Peyer's patch (tissue), 4 donors: Measurements from ENCODE around the gene ZFPM1.

Experiments
- CTCF ChIP-seq, 6 experiments: fragments of 450-650 bp in 4 of 6; fragments of 200-600 bp in 2 of 6; sonication (generic) in 1 of 6; IDR thresholded peaks; one replicate each; pipeline ENCODE4 v1.5.1; 2017 to 2019; ENCODE audit warnings: antibody characterized with exemption in 6 of 6, mild to moderate bottlenecking in 3 of 6, moderate library complexity in 1 of 6
- POLR2A ChIP-seq, 2 donors: fragments of 450-650 bp; IDR thresholded peaks; one replicate each; pipeline ENCODE4 v1.5.1; 2017; ENCODE audit warnings: antibody characterized with exemption in 2 of 2, mild to moderate bottlenecking in 2 of 2, moderate library complexity in 2 of 2

- TF ChIP-seq CTCF (IDR thresholded peaks at IDR 0.05) (no peak), POLR2A (IDR thresholded peaks at IDR 0.05) (no peak)
These were observed 787 bp downstream of the ZFPM1 start for GRCh38 chr16:88453611-88454522.
